ENCODE measurements around the gene VPS4A.
A peak's percentile ranks its signal among the peaks of the same experiment; 100 is the strongest.

VPS4A gene

DNA sequence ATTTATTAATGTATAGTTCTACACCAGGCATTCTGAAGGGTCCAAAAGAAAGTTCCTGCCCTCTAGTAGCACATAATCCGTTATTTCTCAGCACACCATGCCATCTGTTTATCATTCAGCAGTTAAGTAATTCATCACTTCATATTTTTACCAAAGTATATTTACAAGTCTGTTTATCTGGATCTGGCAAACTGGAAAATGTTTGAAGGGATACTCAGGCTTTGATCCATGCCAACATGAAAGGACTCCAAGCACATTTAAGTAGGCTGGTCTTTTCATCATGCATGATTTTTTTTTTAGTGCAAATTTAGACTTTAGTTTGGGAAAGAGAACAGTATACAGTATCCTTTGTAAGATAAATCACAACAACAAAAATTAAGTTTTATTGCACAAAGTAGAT is 4.1 kb upstream of the VPS4A start:
- no peak for DNase-seq (ENCODE audit: low read depth)

DNA sequence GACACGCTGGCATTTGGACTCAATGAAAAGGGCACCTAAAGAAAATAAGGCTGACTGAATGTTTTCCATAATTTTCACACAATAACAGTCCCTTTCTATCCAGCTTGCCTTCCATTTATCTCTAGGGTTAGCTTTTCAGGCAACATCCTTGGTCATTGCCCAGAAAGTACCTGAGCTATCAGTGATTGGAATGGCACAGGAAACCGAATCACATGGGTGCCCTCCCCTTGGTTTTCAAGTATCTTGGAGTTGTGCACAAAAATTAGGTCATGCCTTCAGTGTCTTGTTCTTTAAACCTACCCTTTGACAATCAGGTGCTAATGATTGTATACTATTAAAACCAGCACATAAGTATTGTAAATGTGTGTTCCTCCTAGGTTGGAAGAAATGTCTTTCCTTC is 3.3 kb upstream of the VPS4A start:
- no peak for DNase-seq (ENCODE audit: low read depth)

DNA sequence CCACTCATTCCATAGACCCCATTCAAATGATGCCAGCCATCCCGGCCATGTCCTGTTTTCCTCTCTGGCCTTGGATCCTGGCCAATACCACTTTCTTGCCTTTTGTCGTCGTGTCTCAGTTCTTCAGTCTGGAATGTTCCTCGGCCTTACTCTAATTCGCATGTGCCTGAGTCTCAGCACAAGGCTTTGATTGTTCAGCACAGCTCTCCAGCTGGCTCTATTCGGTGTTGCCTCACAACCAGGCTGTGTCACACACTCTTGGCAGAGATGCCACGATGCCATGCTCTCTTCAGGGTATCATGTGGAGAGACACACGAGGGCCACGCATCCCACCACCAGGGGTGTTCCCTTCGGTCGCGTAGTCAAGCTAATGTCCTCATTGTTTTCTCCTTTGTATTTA is 1.8 kb upstream of the VPS4A start:
- no peak for DNase-seq (ENCODE audit: low read depth)

DNA sequence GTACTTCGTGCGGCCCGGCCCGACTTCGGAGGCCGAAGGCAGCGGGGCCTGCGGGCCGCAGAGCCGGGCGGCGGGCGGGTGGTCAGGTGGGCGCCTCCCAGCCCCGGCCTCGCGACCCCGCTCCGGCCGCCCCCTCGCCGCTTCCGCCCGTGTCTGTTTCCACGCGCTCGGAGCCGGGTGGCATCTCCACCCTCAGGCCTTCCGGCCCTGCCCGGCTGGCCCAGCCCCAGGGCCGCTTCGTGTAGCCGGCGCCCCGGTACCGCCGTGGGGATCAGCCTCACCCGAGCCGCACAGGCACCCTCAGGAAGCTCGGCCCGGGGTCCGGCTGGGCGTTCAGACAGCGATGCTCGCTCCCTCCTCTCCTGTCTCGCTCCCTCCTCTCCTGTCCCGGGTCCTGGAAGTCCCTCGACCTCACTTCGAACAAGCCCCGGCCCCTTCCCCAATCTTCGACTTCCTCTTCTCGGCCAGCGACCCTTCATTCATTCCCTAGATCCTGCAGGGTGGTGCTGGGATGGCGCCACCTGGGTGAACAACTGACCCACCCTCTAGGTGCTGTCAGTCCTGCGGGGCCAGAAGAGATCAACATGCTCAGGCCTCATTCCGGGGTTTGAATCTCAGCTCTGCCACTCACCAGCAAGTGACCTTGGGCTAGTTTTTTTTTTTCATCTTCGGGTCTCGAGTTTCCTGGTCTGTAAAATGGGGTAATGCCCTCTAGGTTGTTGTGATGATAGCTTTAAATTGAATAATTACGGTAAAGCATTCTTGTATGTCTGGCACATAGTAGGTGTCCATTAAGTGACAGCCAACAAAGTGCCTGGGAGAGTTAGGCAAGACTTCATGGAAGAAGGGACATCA is 610 bp downstream of the VPS4A start:
- DNase-seq (ENCODE audit: low read depth), result peak; percentile 4

DNA sequence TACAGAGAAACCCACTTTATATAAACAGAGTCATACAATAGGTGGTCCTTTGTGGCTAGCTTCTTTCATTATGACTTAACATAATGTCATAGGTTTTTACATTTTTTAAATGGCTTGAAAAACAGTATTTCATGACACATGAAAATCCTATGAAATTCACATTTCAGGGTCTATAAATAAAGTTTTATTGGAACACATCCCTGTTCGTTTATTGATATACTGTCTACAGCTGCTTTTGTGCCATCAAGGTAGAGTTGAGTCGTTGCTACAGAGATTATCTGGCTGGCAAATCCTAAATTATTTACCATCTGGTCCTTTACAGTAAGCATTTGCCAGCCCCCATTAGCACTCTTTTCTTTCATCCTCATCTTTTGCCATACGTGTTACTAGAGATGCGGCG is 2.3 kb downstream of the VPS4A start:
- no peak for DNase-seq (ENCODE audit: low read depth)

DNA sequence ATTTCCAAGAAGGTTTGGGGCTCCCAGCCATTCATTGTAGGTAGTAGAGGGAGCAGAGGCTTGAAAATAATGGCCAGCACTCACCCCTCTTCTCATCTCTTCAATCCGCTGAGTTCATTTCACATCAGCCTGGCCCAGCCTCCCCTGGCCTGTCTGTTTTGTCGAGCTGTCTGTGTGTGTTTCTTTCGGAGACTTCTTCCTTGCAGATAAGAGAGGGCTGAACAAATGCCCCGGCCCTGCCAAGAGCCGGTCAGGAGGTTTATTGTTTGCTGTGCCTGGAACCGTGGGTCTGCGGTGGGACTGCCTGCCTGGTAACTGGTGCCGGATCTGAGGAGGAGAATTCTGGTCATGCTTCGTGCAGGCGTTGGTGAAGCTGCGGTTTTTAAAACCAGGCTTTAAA is 3.4 kb downstream of the VPS4A start:
- DNase-seq (ENCODE audit: low read depth), result no peak

DNA sequence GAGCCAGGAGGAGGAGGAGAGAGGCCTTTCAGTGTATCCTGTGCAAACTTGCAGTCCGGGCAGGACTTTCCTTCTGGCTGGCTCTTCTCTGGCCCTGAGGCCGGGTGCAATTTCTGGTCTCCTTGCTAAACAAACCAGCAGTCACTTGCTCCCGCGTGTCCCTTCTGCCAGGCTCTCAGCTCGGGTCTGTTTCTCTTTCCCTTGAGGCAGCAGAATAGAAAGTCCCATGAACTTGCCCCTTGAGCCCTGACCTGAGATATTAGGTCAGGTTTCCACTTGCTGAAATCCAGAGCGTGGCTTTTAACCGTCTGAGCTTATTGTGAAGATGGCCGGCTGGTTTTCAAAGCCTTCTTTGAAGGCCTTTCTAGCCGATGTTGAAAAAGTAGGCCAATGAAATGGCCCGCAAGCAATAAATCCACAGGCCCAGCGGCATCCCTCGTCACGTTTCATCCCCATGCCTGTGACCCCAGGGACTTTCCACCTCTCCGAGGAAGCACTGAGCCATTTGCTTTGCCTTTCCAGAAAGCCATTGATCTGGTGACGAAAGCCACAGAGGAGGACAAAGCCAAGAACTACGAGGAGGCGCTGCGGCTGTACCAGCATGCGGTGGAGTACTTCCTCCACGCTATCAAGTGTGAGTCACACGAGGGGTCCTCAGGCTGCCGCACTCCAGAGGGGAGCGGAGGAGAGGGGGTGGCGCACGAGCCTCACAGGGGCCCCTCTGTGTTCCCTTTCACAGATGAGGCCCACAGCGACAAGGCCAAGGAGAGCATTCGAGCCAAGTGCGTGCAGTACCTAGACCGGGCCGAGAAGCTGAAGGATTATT is 4.5 kb downstream of the VPS4A start:
- DNase-seq (ENCODE audit: low read depth), result no peak

DNA sequence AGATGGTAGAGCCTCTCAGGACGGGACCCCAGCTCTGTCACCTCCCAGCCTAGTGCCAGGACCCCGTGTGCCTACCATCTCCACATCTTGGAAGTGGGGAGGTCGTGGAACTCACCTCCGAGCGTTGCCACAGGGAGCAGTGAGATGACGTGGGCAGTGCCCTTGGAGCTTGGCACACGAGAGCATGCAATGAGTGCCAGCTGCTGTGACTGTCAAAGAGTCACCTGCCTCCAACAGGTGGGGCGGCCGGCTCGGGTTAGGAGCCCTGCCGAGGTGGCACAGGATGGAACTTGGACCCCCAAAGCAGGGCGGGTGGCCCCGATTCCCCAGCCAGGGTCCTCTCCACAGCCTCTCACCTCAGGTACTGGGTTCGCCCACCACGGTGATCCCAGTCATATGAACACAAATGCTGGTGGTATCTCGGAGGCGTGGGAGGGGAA is 5.5 kb downstream of the VPS4A start:
- no peak for DNase-seq (ENCODE audit: low read depth)

DNA sequence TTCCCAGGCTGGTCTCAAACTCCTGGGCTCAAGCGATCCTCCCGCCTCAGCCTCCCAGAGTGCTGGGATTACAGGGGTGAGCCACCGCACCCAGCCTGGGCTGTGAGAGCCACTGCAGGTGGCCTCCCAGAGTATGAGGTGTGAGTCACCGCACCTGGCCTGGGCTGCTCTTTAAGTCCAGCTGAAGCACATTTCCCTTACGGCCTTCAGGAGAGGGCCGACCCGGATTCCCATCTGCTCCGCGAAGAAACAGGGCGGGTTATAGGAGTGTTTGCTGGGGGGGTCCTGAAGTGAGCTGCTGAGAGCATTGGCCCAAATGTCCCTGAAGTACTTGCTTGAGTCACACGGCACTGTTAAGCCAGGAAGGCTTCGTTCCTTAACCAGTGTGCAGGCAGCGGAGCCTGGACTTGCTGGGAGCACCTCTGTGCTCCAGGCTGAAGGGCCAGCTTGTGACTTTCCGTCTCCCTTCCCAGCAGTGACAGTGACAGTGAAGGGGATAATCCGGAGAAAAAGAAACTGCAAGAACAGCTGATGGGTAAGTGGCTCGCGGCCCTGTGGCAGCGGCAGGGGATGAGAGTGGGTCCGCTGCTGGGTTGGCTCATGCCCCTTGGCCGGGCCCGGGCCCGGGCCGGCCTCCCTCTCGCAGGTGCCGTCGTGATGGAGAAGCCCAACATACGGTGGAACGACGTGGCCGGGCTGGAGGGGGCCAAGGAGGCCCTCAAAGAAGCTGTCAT is 7.2 kb downstream of the VPS4A start:
- no peak for DNase-seq (ENCODE audit: low read depth)

DNA sequence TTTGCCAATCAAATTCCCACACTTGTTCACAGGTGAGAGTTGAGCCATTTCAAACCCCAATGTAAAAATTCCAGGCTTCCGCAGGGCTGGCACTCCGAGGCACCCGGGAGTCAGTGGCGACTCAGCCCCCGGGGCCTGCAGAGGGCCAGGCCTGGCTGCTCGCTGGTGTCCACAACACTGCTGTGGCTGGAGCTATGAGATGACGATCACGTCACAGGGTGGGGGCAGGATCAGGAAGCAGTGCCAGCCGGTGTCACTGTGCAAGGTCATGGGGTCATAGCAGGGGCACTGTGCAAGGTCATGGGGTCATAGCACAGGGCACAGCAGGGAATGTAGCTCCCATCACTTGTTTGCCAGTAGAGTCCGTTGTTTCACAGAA is 7.8 kb downstream of the VPS4A start:
- DNase-seq (ENCODE audit: low read depth), result no peak

DNA sequence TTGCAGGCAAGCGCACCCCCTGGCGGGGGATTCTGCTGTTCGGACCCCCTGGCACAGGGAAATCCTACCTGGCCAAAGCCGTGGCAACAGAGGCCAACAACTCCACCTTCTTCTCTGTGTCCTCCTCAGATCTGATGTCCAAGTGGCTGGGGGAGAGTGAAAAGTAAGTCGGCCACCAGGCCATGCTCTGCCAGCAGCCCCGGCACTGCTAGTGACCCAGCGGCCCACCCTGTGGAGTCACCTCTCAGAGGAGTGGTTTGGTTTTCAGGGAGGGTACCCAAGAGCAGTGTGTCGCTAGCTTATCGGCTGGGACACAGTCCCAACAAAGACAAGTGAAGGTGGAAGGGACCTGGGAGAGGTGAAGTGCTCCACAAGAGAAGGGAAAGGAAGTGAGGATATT is 8.2 kb downstream of the VPS4A start:
- no peak for DNase-seq (ENCODE audit: low read depth)

DNA sequence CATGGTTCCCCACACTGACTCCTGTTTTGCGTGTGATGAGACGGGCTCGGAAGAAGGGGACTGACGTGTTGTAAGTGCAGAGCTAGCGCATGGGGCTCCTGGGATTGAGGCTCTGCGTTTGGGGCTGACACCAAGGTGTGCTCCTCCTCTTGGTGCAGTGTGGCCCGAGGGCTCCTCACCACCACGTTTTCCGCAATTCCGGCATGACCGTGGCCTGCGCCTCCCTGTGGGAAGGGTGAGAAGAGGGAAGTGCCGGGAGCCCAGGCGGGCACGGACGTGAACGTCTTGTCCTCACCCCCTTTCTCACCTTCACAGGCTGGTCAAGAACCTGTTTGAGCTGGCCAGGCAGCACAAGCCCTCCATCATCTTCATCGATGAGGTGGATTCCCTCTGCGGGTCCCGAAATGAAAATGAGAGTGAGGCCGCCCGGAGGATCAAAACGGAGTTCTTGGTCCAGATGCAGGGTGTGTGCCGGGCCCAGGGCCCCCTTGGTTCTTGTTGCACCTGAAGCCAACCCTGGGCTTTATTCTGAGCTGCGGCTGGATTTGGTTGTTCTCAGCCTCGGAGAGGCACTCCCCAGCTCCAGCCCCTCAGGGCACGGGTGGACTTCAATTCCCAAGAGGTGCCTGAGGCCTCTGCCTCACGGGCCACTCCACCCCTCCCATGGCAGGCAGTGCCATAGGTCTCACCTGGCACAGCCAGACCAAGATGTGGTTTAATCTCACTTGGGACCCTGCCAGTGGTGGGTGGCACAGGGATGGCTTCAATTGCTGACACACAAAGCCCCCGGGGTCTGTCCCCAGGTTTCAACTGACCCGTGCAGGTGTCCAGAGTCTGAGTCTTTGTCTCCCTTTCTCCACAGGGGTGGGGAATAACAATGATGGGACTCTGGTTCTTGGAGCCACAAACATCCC is 8.9 kb downstream of the VPS4A start:
- no peak for DNase-seq (ENCODE audit: low read depth)

DNA sequence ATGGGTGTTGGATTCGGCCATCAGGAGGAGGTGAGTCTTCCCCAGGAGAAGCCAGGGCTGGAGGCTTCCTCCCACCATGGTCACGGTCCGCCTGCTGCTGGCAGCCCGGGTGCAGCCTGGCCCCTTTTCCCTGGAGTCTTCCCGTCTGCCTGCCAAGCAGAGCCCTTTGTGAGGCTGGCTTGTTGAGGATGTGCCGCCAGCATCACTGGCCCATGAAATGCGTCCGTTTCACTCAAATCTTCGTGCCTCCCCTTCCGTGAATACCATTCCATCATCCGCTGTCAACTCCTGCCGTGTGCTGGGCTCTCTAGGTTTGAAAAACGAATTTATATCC is 9.6 kb downstream of the VPS4A start:
- DNase-seq (ENCODE audit: low read depth), result no peak

DNA sequence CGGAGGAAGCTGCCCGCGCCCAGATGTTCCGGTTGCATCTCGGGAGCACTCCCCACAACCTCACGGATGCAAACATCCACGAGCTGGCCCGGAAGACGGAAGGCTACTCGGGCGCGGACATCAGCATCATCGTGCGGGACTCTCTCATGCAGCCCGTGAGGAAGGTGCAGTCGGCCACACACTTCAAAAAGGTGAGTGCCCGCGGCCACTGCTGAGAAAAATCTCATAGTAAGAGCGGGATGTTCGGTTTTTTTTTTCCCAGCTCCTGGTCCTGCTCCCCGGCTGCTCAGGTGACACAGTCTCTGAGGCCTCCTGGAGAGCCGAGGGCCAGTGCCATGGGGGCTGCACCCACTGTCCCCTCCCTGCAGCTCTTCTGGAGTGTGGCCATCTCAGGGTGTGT is 9.9 kb downstream of the VPS4A start:
- DNase-seq (ENCODE audit: low read depth), result no peak

DNA sequence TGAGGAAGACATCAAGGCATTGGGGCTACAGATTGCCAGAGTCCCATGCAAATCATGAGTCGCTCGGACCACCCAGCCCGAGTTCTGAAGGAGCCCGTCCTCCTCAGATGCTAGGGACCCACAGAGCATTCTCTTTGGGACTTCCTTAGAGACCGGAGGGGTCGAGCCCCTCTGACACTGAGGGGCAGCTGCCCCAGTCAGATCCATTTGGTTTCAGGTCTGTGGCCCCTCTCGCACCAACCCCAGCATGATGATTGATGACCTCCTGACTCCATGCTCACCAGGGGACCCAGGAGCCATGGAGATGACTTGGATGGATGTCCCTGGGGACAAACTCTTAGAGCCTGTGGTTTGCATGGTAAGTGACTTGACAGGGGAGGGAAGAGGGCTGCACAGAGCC is 11.2 kb downstream of the VPS4A start:
- DNase-seq (ENCODE audit: low read depth), result no peak

DNA sequence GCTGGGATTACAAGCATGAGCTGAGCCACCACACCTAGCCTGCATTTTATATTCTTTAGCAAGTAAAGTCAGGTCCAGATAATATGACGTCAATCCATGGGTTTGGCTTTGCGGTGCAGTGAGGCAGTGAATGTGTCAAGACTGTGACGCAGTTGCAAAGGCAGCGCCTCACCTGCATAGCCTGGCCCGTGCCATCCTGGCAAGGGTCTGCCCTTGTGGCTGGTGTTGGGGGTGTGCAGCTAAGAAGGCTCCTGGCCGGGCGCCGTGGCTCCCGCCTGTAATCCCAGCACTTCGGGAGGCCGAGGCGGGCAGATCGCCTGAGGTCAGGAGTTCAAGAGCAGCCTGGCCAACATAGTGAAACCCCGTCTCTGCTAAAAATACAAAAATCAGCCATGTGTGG is 12.3 kb downstream of the VPS4A start:
- DNase-seq (ENCODE audit: low read depth), result no peak

DNA sequence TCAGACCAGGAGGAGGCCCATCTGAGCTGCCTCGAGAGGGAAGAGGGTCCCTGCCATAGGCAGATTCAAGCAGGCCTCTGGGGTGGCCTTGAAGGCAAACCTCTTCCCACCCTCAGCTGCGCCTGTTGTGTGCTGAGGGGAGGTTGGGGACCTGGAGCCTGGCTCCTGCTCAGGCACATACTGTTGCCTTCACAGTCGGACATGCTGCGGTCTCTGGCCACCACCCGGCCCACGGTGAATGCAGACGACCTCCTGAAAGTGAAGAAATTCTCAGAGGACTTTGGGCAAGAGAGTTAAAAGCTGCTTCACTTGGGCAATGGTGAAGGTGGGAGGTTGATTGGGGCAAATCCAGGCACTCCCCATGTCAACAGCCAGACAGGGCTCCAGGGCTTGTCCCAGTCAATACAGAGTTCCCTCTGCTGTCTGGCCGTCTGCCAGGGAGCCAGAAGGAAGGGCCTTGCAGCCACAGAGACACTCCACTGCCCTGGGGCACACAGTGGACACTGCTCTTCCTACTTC is 12.9 kb downstream of the VPS4A start:
- no peak for DNase-seq (ENCODE audit: low read depth)

DNA sequence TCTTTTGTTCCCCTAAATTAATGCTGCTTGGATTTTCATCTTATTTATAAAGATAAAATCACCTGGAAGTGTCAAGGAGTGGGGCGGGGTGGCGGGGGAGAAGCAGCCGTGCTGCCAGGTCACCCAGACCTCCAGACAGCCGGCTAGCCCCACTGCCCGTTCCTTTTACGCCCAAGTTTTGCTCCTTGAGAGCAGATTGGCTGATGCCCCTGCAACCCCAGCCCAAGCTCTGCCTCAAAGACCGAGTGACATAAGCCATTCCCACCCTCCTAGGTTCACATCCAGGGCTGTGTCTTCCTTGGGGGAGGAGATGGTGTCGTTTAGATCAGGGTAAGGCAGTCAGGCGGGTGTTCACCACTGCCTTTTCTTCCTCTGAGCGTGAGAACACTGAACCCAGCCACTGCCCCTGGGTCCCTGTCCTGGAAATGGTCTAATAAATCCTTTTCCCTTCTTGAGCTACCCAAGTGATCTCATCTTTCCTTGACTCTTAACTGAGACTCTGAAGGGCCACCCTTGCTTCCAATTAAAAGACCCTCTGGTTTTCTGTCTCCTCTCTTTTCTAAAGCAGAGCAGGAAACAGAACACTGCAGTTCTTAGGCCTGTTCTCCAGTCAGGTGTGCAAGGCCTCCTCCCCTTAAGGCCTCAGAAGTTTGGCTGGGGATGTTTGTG is 13.6 kb downstream of the VPS4A start:
- no peak for DNase-seq (ENCODE audit: low read depth)

DNA sequence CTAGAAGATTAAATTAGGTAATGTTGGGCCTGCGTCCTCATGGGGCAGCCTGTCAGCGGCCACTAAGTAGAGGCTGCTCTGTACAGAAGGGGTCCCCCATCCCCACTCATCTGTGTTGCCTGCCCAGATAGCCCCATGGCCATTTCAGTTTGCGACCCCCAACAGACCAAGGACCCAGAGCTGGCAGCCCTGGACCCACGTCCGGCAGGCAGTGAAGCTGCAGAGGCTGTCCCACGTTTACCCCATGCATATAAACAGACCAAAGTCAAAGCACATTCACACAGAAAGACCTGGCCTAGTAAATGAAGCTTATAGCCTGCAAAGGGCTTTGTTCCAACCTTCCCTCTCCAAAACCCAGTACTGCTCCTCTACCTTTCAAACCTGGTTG is 14.6 kb downstream of the VPS4A start:
- no peak for DNase-seq (ENCODE audit: low read depth)

DNA sequence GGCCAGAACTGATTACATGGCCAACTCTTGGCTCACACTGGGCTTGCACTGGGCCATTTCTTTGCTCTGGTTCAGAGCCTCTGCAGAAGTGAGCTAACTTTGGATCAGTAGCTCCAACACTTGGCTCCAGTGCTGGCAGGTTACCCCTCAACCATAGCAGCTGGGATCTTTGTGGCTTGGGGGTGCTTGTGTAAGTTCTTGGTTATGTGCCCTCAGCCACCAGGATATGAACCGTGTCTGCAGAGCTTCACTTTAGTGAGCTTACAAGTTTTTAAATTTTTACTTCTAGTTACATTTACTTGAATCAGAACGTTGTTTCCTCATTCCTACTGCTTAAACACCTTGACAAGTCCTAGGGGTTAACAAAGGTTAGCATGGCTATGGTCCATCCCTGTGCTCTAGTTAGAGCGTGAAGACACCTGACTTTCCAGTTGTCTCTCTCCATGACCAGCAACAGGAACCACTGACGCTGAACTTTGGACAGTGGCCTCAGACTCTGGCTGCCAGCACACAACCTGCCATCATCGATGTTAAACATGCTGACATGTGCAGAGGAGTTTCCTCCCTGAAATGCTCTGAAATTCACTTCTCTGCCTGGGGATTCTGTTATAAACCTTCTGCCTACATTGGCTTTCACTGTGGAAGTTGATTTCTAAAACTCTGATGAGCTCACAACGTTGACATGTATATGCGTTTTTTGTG is 15.2 kb downstream of the VPS4A start:
- no peak for DNase-seq (ENCODE audit: low read depth)
